Ramos (cell line): ENCODE data around the gene KYNU.
"Not testable (repeated sequence)": the region's sequence is repeated elsewhere in the genome, so short reads cannot be mapped to it uniquely, and the experiment has no call there.

Experiments
- in situ Hi-C: fragments of 300-500 bp; cut with MboI; formaldehyde crosslinking; loops from one replicate; pipeline ENCODE4 v1.14.3; 2022; ENCODE audit warnings: low sequenced_read_pairs; ENCODE audit not compliant: unreplicated experiment

KYNU gene

GRCh38 chr2:142992840-142993239 lies 115.4 kb downstream of the KYNU start:
- in situ Hi-C loops: no loop called here

- in situ Hi-C loops: no loop called here
Measured at GRCh38 chr2:142993771-142994170, 116.3 kb downstream of the KYNU start.

DNA sequence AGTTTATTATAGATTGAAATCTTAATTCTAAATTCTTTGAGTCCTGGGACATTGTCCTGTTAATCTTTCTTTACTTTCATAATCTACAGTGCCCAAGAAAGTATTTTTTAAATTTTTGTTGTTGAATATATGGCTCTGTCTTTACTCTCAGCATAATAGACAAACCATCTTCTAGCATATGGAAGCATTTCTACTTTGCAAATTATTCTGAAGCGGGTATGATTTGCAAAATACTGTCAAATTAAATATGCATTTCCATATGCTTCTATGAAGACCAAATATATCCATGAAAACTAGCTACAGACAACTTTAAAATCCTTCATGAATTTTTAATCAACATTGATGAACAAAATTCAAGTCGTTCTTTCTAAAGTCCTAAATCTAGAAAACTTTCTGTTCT lies 117.2 kb downstream of the KYNU start:
- in situ Hi-C loops: no loop called here

DNA sequence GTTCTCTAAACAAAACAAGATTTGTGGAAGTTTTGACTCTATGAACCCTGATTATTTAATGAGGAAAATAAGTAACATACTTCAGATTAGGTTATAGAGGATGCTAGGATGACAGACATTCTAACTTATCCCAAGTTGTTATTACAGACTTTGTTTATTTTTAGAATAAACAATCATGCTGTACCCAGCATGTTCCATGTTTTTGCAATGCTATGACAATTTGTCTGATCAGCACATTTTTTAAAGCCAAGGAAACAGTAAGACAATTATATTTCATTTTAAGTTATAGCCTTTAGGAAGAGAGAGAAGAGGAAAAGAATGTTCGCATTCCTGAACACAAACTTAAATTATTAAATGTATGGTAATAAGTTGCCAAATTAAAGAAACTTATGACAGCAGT lies 119.8 kb downstream of the KYNU start:
- in situ Hi-C loops: no loop called here

DNA sequence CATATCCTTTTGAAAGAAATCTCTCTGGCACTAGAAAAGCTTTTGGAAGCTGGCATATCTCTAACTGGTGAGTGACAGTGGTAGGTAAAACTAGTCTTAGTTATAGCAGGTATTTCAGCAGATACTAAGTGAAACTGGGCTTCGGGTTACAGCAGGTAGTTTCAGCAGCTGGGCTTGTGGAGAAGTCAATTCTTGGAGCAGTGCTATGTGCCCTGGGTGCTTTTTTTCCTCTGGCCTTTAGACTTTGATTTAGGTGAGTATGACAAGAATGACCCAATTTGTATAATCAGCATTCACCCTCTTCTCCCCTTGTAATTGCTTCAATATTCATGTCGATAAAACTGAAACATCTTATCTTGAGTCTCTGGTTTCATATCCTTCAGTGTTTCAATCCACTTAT lies 123.1 kb downstream of the KYNU start:
- in situ Hi-C loops: no loop called here

DNA sequence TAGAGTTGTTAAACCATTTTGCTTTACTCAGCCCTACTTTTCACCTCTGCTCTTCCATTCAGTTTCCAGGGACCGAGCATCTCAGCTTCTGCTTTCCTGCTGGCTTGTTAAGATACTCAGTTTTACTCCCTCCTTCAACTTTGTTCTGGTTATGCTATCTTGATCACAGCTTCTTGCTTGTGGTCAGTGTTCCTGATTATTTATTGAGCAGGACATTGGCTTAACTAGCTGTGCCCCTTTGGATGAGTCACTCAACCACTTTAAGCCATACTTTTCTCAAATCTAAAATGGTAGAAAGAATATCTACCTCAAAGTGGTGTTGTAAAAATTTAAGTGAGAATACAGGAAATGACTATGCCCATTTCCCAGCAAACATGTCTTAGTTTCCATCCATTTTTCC lies 124.0 kb downstream of the KYNU start:
- in situ Hi-C loops: no loop called here

DNA sequence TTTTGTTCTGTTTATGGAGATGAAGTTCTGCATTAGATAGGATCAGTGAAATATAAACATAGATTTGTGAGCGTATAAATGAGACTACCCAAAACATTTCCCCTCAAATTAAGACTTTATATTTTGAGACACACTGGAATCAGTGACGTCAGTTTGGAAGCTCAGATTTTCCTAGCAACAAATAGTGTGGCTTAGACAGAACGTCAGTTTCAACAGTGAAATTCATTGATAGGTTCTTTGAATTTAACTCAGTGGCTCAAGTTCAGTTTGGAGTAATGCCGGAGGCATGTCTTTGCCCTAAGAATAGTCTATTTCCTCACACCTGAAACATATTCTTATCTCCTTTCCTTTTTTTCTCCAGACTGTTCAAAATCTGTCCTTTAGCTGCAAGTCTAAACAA lies 138.2 kb downstream of the KYNU start:
- in situ Hi-C loops: no loop called here

DNA sequence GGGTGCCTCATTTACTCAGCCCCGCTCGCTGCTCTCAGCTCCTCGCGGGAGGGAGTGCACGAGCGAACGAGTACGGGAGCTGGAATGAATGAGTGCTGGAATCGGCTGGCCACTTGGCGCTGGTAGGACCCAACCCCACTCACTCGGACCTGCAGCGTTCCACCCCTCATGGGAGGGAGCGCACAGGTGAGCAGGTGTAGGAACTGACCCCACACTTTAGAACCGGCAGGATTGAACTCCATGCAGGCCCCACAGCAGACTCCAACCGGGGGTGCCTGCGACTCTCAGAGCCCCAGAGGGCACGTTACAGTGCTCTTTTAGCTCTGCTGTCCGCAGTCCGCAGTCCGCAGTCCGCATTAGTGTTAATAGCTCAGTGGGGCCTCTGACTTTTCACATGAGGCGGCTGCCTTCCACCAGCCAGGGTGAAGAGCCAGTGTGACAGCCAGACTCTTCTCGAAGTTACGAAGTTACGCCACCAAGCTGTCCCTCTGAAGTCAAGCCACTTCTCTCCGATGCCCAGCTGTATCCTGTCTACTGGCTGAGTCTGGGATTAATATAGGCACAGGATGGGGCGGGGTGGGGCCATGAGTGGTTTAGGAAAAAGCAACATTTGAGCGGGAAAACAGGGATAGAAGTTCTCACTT lies 149.1 kb downstream of the KYNU start:
- in situ Hi-C loops: no loop called here

GRCh38 chr2:143029141-143029540 lies 151.7 kb downstream of the KYNU start:
- in situ Hi-C loops: no loop called here

- in situ Hi-C loops: no loop called here
Measured at GRCh38 chr2:143030127-143030526, 152.7 kb downstream of the KYNU start.

GRCh38 chr2:143034292-143035074 lies 157.0 kb downstream of the KYNU start:
- in situ Hi-C loops: no loop called here

DNA sequence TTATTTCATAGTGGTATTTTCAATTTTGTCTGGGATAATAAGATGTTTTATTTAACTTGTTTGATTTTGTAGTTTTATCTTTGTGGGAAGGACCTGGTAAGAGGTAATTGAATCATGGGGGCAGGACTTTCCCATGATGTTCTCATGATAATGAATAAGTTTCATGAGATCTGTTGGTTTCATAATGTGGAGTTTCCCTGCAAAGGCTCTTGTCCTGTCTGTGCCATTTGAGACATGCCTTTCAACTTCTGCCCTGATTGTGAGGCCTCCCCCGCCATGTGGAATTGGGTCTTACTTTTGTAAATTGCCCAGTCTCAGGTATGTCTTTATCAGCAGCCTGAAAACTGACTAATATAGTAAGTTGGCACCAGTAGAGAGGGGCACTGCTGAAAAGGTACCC lies 174.0 kb downstream of the KYNU start:
- in situ Hi-C loops: no loop called here

GRCh38 chr2:143053437-143053836 lies 176.0 kb downstream of the KYNU start:
- in situ Hi-C loops: not testable (repeated sequence)

- in situ Hi-C loops: no loop called here
Measured at GRCh38 chr2:143056550-143056949, 179.1 kb downstream of the KYNU start.

DNA sequence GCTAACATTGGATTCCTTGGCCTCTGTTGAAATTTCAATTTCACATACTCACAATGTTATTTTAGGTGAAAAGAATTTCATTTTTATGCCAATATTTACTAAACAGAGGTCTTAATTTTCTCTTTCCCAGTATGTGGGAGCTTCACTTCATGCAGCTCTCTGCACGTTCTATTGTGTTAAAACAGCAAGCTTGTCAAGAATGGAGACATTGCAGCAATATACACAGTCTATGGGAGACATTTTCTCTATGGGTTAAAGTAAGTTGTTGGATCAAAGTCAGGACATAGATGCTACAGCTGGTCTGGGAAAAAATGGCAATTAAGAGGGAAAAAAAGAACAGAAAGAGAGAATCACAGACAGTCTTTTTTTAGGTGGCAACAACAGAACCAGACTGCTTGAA lies 181.4 kb downstream of the KYNU start:
- in situ Hi-C loops: no loop called here

DNA sequence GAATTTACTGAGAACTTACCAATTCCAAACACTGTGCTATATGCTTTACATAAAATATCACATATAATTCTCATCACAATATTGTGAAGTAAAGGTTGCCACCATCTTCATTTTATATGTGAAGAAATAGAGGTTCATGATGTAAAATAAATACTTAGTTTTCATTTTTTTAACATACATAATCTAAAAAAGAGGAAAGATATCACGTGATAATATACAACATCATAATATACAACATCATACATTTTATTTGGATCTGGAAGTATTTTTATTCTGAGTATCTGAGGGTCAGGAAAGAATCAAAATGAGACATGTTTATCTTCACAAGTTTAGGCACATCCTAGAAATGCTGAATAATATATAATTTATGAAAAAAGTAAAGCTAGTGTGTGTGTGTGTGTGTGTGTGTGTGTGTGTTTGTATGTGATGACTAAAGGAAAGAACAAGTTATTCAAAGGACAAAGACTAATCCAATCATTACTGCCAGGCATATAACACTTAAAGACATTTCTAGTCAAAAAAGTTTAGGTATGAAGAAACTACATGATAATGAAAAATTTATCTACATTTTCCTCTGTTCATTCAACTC lies 186.2 kb downstream of the KYNU start:
- in situ Hi-C loops: no loop called here

- in situ Hi-C loops: no loop called here
Measured at GRCh38 chr2:143068094-143068493, 190.6 kb downstream of the KYNU start.

DNA sequence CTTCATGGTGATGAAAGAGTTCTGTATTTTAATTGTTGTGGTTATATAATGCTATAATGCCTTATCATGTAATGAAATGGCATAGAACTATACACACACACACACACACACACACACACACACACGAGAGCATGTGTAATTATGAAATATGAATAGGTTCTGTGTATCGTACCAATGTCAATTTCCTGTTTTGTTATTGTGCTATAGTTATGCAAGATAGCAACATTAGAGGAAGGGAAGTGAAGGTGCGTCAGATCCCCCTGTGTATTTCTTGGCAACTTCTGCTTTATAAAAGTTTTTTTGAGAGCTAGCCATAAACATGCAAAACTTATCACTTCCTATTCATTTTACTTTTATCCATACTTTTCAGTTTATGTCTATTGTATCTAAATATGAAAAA lies 191.0 kb downstream of the KYNU start:
- in situ Hi-C loops: no loop called here

- in situ Hi-C loops: no loop called here
Measured at GRCh38 chr2:143070704-143071103, 193.2 kb downstream of the KYNU start.

GRCh38 chr2:143071185-143071876 lies 193.9 kb downstream of the KYNU start:
- in situ Hi-C loops: no loop called here

- in situ Hi-C loops: not testable (repeated sequence)
Measured at GRCh38 chr2:143074913-143075312, 197.4 kb downstream of the KYNU start.
